Prostate gland (tissue), 2 donors: ENCODE results near the gene NSD2. TPM values are rescaled to one million over a fixed set of nuclear protein-coding genes. Genes with fewer than 3 reads are reported as not detected.

Experiments used
- DNase-seq: peaks from one replicate; pipeline ENCODE4 v3.0.0-alpha.2; 2019; ENCODE audit warnings: low spot score
- H3K27ac ChIP-seq, 2 donors: fragments of 200-600 bp; sonication (generic); 2 replicates each; pipeline ENCODE4 v1.5.1; 2017 to 2019
- H3K27me3 ChIP-seq: fragments of 200-600 bp; sonication (generic); replicated peaks from 2 replicates; pipeline ENCODE4 v1.5.1; 2019; ENCODE audit not compliant: insufficient read depth
- H3K36me3 ChIP-seq, 2 donors: fragments of 200-600 bp; sonication (generic); 1 replicate in 1 of 2; 2 replicates in 1 of 2; pipeline versions ENCODE4 v1.5.1 to v1.8.1; 2017 to 2019
- H3K4me1 ChIP-seq: fragments of 200-600 bp; sonication (generic); replicated peaks from 2 replicates; pipeline ENCODE4 v1.5.1; 2019
- H3K4me3 ChIP-seq, 2 donors: fragments of 200-600 bp; sonication (generic); 2 replicates each; pipeline ENCODE4 v1.5.1; 2017 to 2019
- H3K9me3 ChIP-seq: fragments of 200-600 bp; sonication (generic); 2 replicates; pipeline ENCODE4 v1.5.1; 2017
- CTCF ChIP-seq, 4 experiments: fragments of 200-600 bp in 2 of 4; fragments of 450-650 bp in 2 of 4; sonication (generic) in 2 of 4; IDR thresholded peaks; 1 replicate in 3 of 4; 2 replicates in 1 of 4; pipeline ENCODE4 v1.5.1; 2016 to 2019; ENCODE audit warnings: antibody characterized with exemption in 4 of 4, mild to moderate bottlenecking in 2 of 4, moderate library complexity in 2 of 4
- POLR2A ChIP-seq: fragments of 450-650 bp; IDR thresholded peaks from one replicate; pipeline ENCODE4 v1.6.1; 2016; ENCODE audit warnings: antibody characterized with exemption, mild to moderate bottlenecking
- POLR2AphosphoS5 ChIP-seq: sonication (generic); formaldehyde crosslinking; IDR thresholded peaks from one replicate; pipeline ENCODE4 v1.6.1; 2017; ENCODE audit warnings: antibody characterized with exemption
- WGBS: methylation state at CpG from one replicate; pipeline ENCODE4 v1.1.5; 2018; 5-methylcytosine and 5-hydroxymethylcytosine counted together
- intact Hi-C: fragments of 100-400 bp; cut with DNase I; formaldehyde crosslinking; loops from one replicate; pipeline ENCODE4 v1.14.2; 2022
- total RNA-seq, 2 donors: library from RNA; depleted of rRNA; stranded (reverse); fragments of >200 nt; gene quantifications; one replicate each; pipeline ENCODE4 v1.1.0, GENCODE V29; 2016

Gene NSD2
- total RNA-seq, 2 donors from 2014 or later: 18.0 to 75.0 TPM

- no peak for DNase-seq
- intact Hi-C loops: no loop called here
- no peak overlapping the region for H3K4me3 ChIP-seq
- TF ChIP-seq CTCF (IDR thresholded peaks at IDR 0.05): no peak
- TF ChIP-seq POLR2A: no peak
- TF ChIP-seq POLR2AphosphoS5: no peak
- no peaks in the 10 kb centered on the region for H3K36me3 ChIP-seq
- no peaks in the 10 kb centered on the region for H3K4me1 ChIP-seq
- H3K9me3 ChIP-seq: no peaks in the 10 kb centered on the region
- 86% methylated on average over 4 of the region's 4 CpGs for WGBS
- H3K27ac ChIP-seq: no peak overlapping the region
- H3K27me3 ChIP-seq: no peaks in the 10 kb centered on the region
Observed at GRCh38 chr4:1962980-1963379, 91.8 kb downstream of the NSD2 start.

DNA sequence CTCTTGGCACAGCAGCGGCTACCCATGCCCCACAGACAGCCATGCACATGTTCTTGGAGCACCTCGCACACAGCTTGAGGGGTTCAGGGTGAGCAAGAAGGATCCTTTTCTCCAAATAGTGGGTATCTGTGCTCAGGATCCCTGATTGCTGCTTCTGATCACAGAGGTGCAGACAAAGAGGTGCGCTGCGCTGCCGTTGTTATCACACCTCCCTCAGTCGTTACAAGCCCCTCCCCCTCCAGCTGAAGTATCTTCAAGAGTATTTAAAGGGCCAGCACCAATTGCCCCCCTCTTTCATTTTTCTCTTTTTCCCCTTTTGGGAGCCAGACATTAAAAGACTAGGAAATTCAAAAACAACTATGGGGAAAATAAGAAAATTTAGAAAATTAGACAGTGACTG lies 93.2 kb downstream of the NSD2 start:
- intact Hi-C loops: no loop called here
- Histone ChIP-seq H3K9me3 (no peaks in the 10 kb centered on the region), H3K4me3 (no peak overlapping the region), H3K27ac (no peak overlapping the region), H3K36me3 (no peaks in the 10 kb centered on the region), H3K27me3 (no peaks in the 10 kb centered on the region), H3K4me1 (no peaks in the 10 kb centered on the region)
- TF ChIP-seq POLR2AphosphoS5 (no peak), POLR2A (no peak), CTCF (IDR thresholded peaks at IDR 0.05) (no peak)
- WGBS: 77% methylated on average over 6 of the region's 6 CpGs
- DNase-seq: no peak

DNA sequence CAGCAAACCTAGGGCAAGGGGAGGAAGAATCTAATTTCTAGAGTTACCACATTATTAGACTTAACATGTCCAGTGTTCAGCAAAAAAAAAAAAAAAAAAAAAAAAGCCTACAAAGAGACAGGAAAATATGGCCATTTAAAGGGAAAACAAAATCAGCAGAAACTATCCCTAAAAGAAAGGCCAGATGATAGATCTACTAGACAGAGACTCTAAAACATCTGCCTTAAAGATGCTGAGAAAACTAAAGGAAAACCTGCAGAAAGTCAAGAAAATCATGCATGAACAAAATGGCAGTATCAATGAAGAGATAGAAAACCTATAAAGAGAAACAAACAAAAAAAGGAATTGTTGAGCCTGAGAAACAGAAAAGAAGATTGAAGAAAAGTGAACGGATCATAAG lies 93.8 kb downstream of the NSD2 start:
- no peak for DNase-seq
- no peak overlapping the region for H3K27ac ChIP-seq
- no peak overlapping the region for H3K4me3 ChIP-seq
- 89% methylated on average over 1 of the region's 1 CpG for WGBS
- intact Hi-C loops: no loop called here
- H3K36me3 ChIP-seq: no peaks in the 10 kb centered on the region
- TF ChIP-seq POLR2AphosphoS5 (no peak), POLR2A (no peak), CTCF (IDR thresholded peaks at IDR 0.05) (no peak)
- H3K4me1 ChIP-seq: no peaks in the 10 kb centered on the region
- no peaks in the 10 kb centered on the region for H3K27me3 ChIP-seq
- no peaks in the 10 kb centered on the region for H3K9me3 ChIP-seq

GRCh38 chr4:1967512-1968149 lies 96.4 kb downstream of the NSD2 start:
- WGBS: 83% methylated on average over 5 of the region's 5 CpGs
- Histone ChIP-seq H3K4me3 (no peak overlapping the region), H3K27me3 (no peaks in the 10 kb centered on the region), H3K27ac (no peak overlapping the region), H3K9me3 (no peaks in the 10 kb centered on the region), H3K4me1 (no peaks in the 10 kb centered on the region), H3K36me3 (no peaks in the 10 kb centered on the region)
- intact Hi-C loops: no loop called here
- TF ChIP-seq POLR2A: no peak
- TF ChIP-seq CTCF (IDR thresholded peaks at IDR 0.05): no peak
- no peak for TF ChIP-seq POLR2AphosphoS5
- no peak for DNase-seq

GRCh38 chr4:1968686-1969295 lies 97.6 kb downstream of the NSD2 start:
- 93% methylated on average over 7 of the region's 7 CpGs for WGBS
- Histone ChIP-seq H3K4me3 (no peak overlapping the region), H3K4me1 (no peaks in the 10 kb centered on the region), H3K27me3 (no peaks in the 10 kb centered on the region), H3K9me3 (no peaks in the 10 kb centered on the region), H3K27ac (no peak overlapping the region), H3K36me3 (no peaks in the 10 kb centered on the region)
- TF ChIP-seq CTCF (IDR thresholded peaks at IDR 0.05) (no peak), POLR2A (no peak), POLR2AphosphoS5 (no peak)
- intact Hi-C loops: no loop called here
- no peak for DNase-seq
